ENCODE measurements around the gene AQP7. TPM values are rescaled to one million over a fixed set of nuclear protein-coding genes. Genes with fewer than 3 reads are reported as not detected.

The AQP7 gene
- polyA plus RNA-seq, 1 donor from 2014 or later = not detected

DNA sequence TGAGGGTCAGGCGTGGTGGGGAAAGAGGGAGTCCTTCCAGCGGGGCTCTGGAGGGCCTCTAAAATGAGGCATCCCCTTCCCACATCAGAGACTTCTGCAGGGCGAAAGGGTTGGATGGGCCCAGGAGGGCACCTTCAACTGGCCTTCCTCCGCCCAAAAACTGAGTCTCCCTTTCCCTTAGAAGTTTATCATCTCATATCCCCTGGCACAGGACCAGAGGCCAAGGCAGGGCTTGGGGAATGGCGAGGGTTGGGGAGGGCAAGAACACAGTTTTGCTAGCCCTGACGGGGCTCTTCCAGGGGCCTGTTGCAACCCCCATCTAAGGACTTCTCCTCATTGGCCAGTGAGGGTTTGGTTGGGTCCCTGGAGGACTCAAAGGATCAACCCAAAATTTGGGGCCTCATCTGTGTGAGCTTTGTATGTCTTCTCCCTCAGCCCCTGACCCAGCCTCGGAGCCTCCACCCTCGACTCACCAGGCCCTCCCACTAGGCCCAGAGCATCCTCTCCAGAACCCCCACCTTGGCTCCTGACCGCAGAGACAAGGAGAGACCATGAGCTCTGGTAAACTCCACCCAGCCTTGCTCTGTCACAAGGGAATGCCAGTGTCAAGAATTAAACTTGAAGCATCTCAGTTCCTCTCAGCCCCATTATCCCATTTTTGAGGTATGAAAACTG, 24.1 kb downstream of the AQP7 start:
- no peak overlapping the region for H3K27ac ChIP-seq (ENCODE audit: low read length)
- no peaks in the 10 kb centered on the region for H3K9me3 ChIP-seq (ENCODE audit: low read length)
- no peaks in the 10 kb centered on the region for H4K20me1 ChIP-seq (ENCODE audit: insufficient read depth)
- no peaks in the 10 kb centered on the region for H3F3A ChIP-seq (ENCODE audit: insufficient read depth, low read length, poor library complexity, severe bottlenecking)
- no peaks in the 10 kb centered on the region for H3K27me3 ChIP-seq (ENCODE audit: insufficient read depth, low read depth, low read length)
- H3K9me2 ChIP-seq (ENCODE audit: insufficient read depth, low read length) = no peaks in the 10 kb centered on the region
- TF ChIP-seq EZH2 (IDR thresholded peaks at IDR 0.05; ENCODE audit: borderline replicate concordance, insufficient read depth, low read length, poor library complexity, severe bottlenecking) (no peak), EP300 (conservative IDR thresholded peaks at IDR 0.05; ENCODE audit: poor library complexity, severe bottlenecking) (no peak), MXI1 (conservative IDR thresholded peaks at IDR 0.05; ENCODE audit: poor library complexity, severe bottlenecking) (no peak), RAD21 (conservative IDR thresholded peaks at IDR 0.05) (no peak)
- TF ChIP-seq, protein P1, sequence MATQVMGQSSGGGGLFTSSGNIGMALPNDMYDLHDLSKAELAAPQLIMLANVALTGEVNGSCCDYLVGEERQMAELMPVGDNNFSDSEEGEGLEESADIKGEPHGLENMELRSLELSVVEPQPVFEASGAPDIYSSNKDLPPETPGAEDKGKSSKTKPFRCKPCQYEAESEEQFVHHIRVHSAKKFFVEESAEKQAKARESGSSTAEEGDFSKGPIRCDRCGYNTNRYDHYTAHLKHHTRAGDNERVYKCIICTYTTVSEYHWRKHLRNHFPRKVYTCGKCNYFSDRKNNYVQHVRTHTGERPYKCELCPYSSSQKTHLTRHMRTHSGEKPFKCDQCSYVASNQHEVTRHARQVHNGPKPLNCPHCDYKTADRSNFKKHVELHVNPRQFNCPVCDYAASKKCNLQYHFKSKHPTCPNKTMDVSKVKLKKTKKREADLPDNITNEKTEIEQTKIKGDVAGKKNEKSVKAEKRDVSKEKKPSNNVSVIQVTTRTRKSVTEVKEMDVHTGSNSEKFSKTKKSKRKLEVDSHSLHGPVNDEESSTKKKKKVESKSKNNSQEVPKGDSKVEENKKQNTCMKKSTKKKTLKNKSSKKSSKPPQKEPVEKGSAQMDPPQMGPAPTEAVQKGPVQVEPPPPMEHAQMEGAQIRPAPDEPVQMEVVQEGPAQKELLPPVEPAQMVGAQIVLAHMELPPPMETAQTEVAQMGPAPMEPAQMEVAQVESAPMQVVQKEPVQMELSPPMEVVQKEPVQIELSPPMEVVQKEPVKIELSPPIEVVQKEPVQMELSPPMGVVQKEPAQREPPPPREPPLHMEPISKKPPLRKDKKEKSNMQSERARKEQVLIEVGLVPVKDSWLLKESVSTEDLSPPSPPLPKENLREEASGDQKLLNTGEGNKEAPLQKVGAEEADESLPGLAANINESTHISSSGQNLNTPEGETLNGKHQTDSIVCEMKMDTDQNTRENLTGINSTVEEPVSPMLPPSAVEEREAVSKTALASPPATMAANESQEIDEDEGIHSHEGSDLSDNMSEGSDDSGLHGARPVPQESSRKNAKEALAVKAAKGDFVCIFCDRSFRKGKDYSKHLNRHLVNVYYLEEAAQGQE (IDR thresholded peaks at IDR 0.05; ENCODE audit: borderline replicate concordance) = no peak
- no peaks in the 10 kb centered on the region for H3K79me2 ChIP-seq (replicated peaks; ENCODE audit: insufficient read depth, low read length)
- H3K36me3 ChIP-seq (ENCODE audit: insufficient read depth, low read length) = no peaks in the 10 kb centered on the region
- H3K4me2 ChIP-seq (ENCODE audit: low read length) = no peak overlapping the region
- H2AFZ ChIP-seq (ENCODE audit: low read depth, low read length) = no peak overlapping the region
- H3K4me3 ChIP-seq (ENCODE audit: low read length) = no peak overlapping the region
- H3K9ac ChIP-seq (ENCODE audit: low read length) = no peak overlapping the region

DNA sequence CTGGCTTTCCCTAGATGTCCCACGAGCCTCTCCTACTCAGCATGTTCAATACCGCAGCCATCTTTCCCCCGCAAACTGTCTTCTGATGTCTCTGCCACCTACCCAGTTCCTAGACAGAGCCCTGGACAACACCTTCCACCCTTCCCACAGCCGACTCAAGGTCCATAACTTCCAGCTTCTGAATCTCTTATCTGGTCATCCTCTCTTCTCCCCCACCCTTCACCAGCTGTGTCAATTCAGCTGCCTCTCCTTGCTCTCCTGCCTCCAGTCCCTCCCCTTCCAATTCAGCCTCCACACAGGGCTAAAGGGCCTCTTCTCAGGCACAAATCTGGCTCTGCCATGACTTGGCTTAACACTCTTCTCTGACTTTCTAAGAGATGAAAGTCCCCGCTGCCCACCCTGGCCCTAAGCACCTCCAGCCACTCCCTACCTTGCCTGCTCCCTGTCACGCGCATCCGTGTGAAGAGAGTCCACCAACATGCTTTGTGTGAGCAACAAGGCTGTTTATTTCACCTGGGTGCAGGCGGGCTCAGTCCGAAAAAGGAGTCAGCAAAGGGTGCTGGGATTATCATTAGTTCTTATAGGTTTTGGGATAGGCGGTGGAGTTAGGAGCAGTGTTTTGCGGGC, 25.2 kb downstream of the AQP7 start:
- Histone ChIP-seq H3F3A (ENCODE audit: insufficient read depth, low read length, poor library complexity, severe bottlenecking) (no peaks in the 10 kb centered on the region), H3K27ac (ENCODE audit: low read length) (no peak overlapping the region)

More for the DNA sequence above, 25.2 kb downstream of the AQP7 start:
- no peaks in the 10 kb centered on the region for H4K20me1 ChIP-seq (ENCODE audit: insufficient read depth)
- no peaks in the 10 kb centered on the region for H3K9me2 ChIP-seq (ENCODE audit: insufficient read depth, low read length)
- H3K79me2 ChIP-seq (replicated peaks; ENCODE audit: insufficient read depth, low read length) = no peaks in the 10 kb centered on the region
- H2AFZ ChIP-seq (ENCODE audit: low read depth, low read length) = no peak overlapping the region
- H3K9ac ChIP-seq (ENCODE audit: low read length) = no peak overlapping the region
- TF ChIP-seq EP300 (conservative IDR thresholded peaks at IDR 0.05; ENCODE audit: poor library complexity, severe bottlenecking) (no peak), SMC3 (conservative IDR thresholded peaks at IDR 0.05; ENCODE audit: poor library complexity) (no peak), TAF1 (IDR thresholded peaks at IDR 0.05; ENCODE audit: low read depth) (no peak), RAD21 (conservative IDR thresholded peaks at IDR 0.05) (no peak), EZH2 (IDR thresholded peaks at IDR 0.05; ENCODE audit: borderline replicate concordance, insufficient read depth, low read length, poor library complexity, severe bottlenecking) (no peak), MXI1 (conservative IDR thresholded peaks at IDR 0.05; ENCODE audit: poor library complexity, severe bottlenecking) (no peak), POLR2AphosphoS5 (IDR thresholded peaks at IDR 0.05) (no peak)
- TF ChIP-seq, protein P1 (IDR thresholded peaks at IDR 0.05; ENCODE audit: borderline replicate concordance) = no peak
- TF ChIP-seq, protein P2, sequence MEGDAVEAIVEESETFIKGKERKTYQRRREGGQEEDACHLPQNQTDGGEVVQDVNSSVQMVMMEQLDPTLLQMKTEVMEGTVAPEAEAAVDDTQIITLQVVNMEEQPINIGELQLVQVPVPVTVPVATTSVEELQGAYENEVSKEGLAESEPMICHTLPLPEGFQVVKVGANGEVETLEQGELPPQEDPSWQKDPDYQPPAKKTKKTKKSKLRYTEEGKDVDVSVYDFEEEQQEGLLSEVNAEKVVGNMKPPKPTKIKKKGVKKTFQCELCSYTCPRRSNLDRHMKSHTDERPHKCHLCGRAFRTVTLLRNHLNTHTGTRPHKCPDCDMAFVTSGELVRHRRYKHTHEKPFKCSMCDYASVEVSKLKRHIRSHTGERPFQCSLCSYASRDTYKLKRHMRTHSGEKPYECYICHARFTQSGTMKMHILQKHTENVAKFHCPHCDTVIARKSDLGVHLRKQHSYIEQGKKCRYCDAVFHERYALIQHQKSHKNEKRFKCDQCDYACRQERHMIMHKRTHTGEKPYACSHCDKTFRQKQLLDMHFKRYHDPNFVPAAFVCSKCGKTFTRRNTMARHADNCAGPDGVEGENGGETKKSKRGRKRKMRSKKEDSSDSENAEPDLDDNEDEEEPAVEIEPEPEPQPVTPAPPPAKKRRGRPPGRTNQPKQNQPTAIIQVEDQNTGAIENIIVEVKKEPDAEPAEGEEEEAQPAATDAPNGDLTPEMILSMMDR (IDR thresholded peaks at IDR 0.05; ENCODE audit: poor library complexity, severe bottlenecking) = no peak
- H3K27me3 ChIP-seq (ENCODE audit: insufficient read depth, low read depth, low read length) = no peaks in the 10 kb centered on the region
- no peaks in the 10 kb centered on the region for H3K9me3 ChIP-seq (ENCODE audit: low read length)
- H3K4me2 ChIP-seq (ENCODE audit: low read length) = no peak overlapping the region
- H3K4me3 ChIP-seq (ENCODE audit: low read length) = no peak overlapping the region
- no peaks in the 10 kb centered on the region for H3K36me3 ChIP-seq (ENCODE audit: insufficient read depth, low read length)

Data from neural cell (in vitro differentiated cells).